Caco-2 (cell line): ENCODE measurements around the gene ARHGAP8. TPM values are rescaled to one million over a fixed set of nuclear protein-coding genes. Genes with fewer than 3 reads are reported as not detected.

ENCODE experiments used
- BruUV-seq: library from RNA; stranded (reverse); fragments of 400-500 nt; replicated peaks from 2 replicates; lab custom pipeline; 2021; lab: Mats Ljungman, UMichigan
- CTCF ChIA-PET: fragments of 300-600 bp; sonication (Branson Sonifier 250); formaldehyde crosslinking; loops from one replicate; lab custom pipeline; 2022; ENCODE audit warnings: antibody characterized with exemption; lab: Charles Lee
- POLR2A ChIA-PET: fragments of 300-600 bp; sonication (Branson Sonifier 250); formaldehyde crosslinking; loops from one replicate; lab custom pipeline; 2022; ENCODE audit warnings: antibody characterized with exemption; lab: Charles Lee
- DNase-seq, 2 experiments: peaks; one replicate each; pipeline versions ENCODE4 v3.0.0 to v3.0.0-alpha.2; 2020 to 2022
- H3K27me3 ChIP-seq: replicated peaks from 2 replicates; pipeline ENCODE4 v1.6.0; 2011; ENCODE audit warnings: low read length; ENCODE audit not compliant: control insufficient read depth, insufficient read depth
- H3K36me3 ChIP-seq: 2 replicates; pipeline ENCODE4 v1.5.1; 2011; ENCODE audit warnings: low read length; ENCODE audit not compliant: control insufficient read depth, insufficient read depth
- H3K4me1 ChIP-seq: fragments of 250-450 bp; sonication (Bioruptor Pico); 2 replicates; pipeline ENCODE4 v1.5.1; 2020; ENCODE audit warnings: mild to moderate bottlenecking
- H3K4me3 ChIP-seq: 2 replicates; pipeline ENCODE4 v1.5.1; 2011; ENCODE audit warnings: low read depth, mild to moderate bottlenecking, control low read depth, low read length
- H3K9me3 ChIP-seq: fragments of 250-450 bp; sonication (Bioruptor Pico); 2 replicates; pipeline ENCODE4 v1.5.1; 2020; ENCODE audit warnings: mild to moderate bottlenecking, moderate library complexity
- H3K27ac Mint-ChIP-seq: one replicate; pipeline ENCODE4 v1.8.0; 2022; ENCODE audit warnings: mixed read lengths; ENCODE audit not compliant: unreplicated experiment
- H3K27me3 Mint-ChIP-seq: one replicate; pipeline ENCODE4 v1.8.0; 2022; ENCODE audit warnings: mixed read lengths; ENCODE audit not compliant: insufficient read depth, unreplicated experiment
- H3K36me3 Mint-ChIP-seq: one replicate; pipeline ENCODE4 v1.8.0; 2022; ENCODE audit warnings: mild to moderate bottlenecking, mixed read lengths; ENCODE audit not compliant: insufficient read depth, unreplicated experiment
- H3K4me1 Mint-ChIP-seq: one replicate; pipeline ENCODE4 v1.8.0; 2022; ENCODE audit warnings: low read depth, mixed read lengths; ENCODE audit not compliant: unreplicated experiment
- H3K4me3 Mint-ChIP-seq: one replicate; pipeline ENCODE4 v1.8.0; 2022; ENCODE audit warnings: mild to moderate bottlenecking, moderate library complexity, mixed read lengths; ENCODE audit not compliant: unreplicated experiment
- H3K9me3 Mint-ChIP-seq: one replicate; pipeline ENCODE4 v1.8.0; 2022; ENCODE audit warnings: mixed read lengths; ENCODE audit not compliant: unreplicated experiment
- CTCF ChIP-seq, 2 experiments: fragments of 200-600 bp in 1 of 2; IDR thresholded peaks; 1 replicate in 1 of 2; 2 replicates in 1 of 2; pipeline versions ENCODE4 v1.5.1 to v1.8.0; 2011 to 2022; ENCODE audit warnings: antibody characterized with exemption in 1 of 2, control low read depth in 1 of 2, inconsistent platforms in 1 of 2, low read depth in 1 of 2, low read length in 1 of 2, mild to moderate bottlenecking in 1 of 2, moderate library complexity in 1 of 2; ENCODE audit not compliant: insufficient read depth in 1 of 2, severe bottlenecking in 1 of 2, unreplicated experiment in 1 of 2
- intact Hi-C: fragments of 100-400 bp; cut with micrococcal nuclease; formaldehyde crosslinking; loops from one replicate; pipeline ENCODE4 v1.10.0; 2022; ENCODE audit not compliant: unreplicated experiment
- total RNA-seq: library from RNA; stranded (reverse); gene quantifications from 2 replicates; pipeline ENCODE4 v1.2.3, GENCODE V29; 2022

The ARHGAP8 gene
- total RNA-seq, 1 experiment from 2014 or later, result 81.5 TPM

GRCh38 chr22:44892243-44892642 is 139.9 kb downstream of the ARHGAP8 start:
- peak in 1 of 2 experiments; percentile 4 for DNase-seq
- H3K4me3 ChIP-seq, result no peak overlapping the region
- H3K27me3 Mint-ChIP-seq, result peaks cover 3% of the 10 kb centered on the region
- no peaks in the 10 kb centered on the region for H3K36me3 ChIP-seq
- H3K27me3 ChIP-seq, result no peaks in the 10 kb centered on the region
- H3K27ac Mint-ChIP-seq, result no peak overlapping the region
- no peak for TF ChIP-seq CTCF (IDR thresholded peaks at IDR 0.05; ENCODE audit: insufficient read depth in 1 of 2, low read depth in 1 of 2, low read length in 1 of 2, severe bottlenecking in 1 of 2, unreplicated experiment in 1 of 2)
- BruUV-seq, result no TSS peak
- H3K9me3 ChIP-seq, result no peaks in the 10 kb centered on the region
- no peak overlapping the region for H3K4me3 Mint-ChIP-seq
- POLR2A ChIA-PET, result no interaction called here
- H3K36me3 Mint-ChIP-seq, result no peaks in the 10 kb centered on the region
- intact Hi-C loops, result no loop called here
- H3K4me1 ChIP-seq, result no peaks in the 10 kb centered on the region
- CTCF ChIA-PET, result no interaction called here
- H3K4me1 Mint-ChIP-seq, result no peaks in the 10 kb centered on the region
- no peaks in the 10 kb centered on the region for H3K9me3 Mint-ChIP-seq

GRCh38 chr22:44892803-44893730 is 140.7 kb downstream of the ARHGAP8 start:
- no peaks in the 10 kb centered on the region for H3K36me3 ChIP-seq
- Mint-ChIP-seq H3K27me3 (peaks cover 3% of the 10 kb centered on the region), H3K36me3 (no peaks in the 10 kb centered on the region), H3K4me1 (no peaks in the 10 kb centered on the region), H3K27ac (no peak overlapping the region), H3K4me3 (no peak overlapping the region), H3K9me3 (no peaks in the 10 kb centered on the region)
- no TSS peak for BruUV-seq
- no peak for TF ChIP-seq CTCF (IDR thresholded peaks at IDR 0.05; ENCODE audit: insufficient read depth in 1 of 2, low read depth in 1 of 2, low read length in 1 of 2, severe bottlenecking in 1 of 2, unreplicated experiment in 1 of 2)
- POLR2A ChIA-PET, result no interaction called here
- no peak overlapping the region for H3K4me3 ChIP-seq
- no peaks in the 10 kb centered on the region for H3K27me3 ChIP-seq
- H3K9me3 ChIP-seq, result no peaks in the 10 kb centered on the region
- peak in 1 of 2 experiments; percentile 5 for DNase-seq
- intact Hi-C loops, result no loop called here
- CTCF ChIA-PET, result no interaction called here
- no peaks in the 10 kb centered on the region for H3K4me1 ChIP-seq

GRCh38 chr22:44893731-44894080 is 141.3 kb downstream of the ARHGAP8 start:
- Histone ChIP-seq H3K36me3 (no peaks in the 10 kb centered on the region), H3K9me3 (no peaks in the 10 kb centered on the region), H3K4me1 (no peaks in the 10 kb centered on the region), H3K27me3 (no peaks in the 10 kb centered on the region), H3K4me3 (no peak overlapping the region)
- ChIA-PET POLR2A (no interaction called here), CTCF (no interaction called here)
- TF ChIP-seq CTCF (IDR thresholded peaks at IDR 0.05; ENCODE audit: insufficient read depth in 1 of 2, low read depth in 1 of 2, low read length in 1 of 2, severe bottlenecking in 1 of 2, unreplicated experiment in 1 of 2), result no peak
- H3K9me3 Mint-ChIP-seq, result no peaks in the 10 kb centered on the region
- BruUV-seq, result no TSS peak
- intact Hi-C loops, result no loop called here
- H3K36me3 Mint-ChIP-seq, result no peaks in the 10 kb centered on the region
- peaks cover 3% of the 10 kb centered on the region for H3K27me3 Mint-ChIP-seq
- H3K27ac Mint-ChIP-seq, result no peak overlapping the region
- H3K4me3 Mint-ChIP-seq, result no peak overlapping the region
- DNase-seq, result peak in 1 of 2 experiments; percentile 24
- no peaks in the 10 kb centered on the region for H3K4me1 Mint-ChIP-seq
